Fibroblast of pulmonary artery (primary cell): ENCODE data around the gene FOXP1.

ENCODE experiments used
- DNase-seq: peaks from one replicate; pipeline ENCODE4 v3.0.0-alpha.2; 2010; ENCODE audit warnings: low read depth
- H3K4me3 ChIP-seq: replicated peaks from 2 replicates; pipeline ENCODE4 v1.5.1; 2011; ENCODE audit warnings: low read depth, mild to moderate bottlenecking, control low read depth, low read length, moderate library complexity
- TF ChIP-seq, protein P1 (sequence below): IDR thresholded peaks from 2 replicates; pipeline ENCODE4 v1.5.1; 2011; ENCODE audit warnings: mild to moderate bottlenecking, control low read depth, low read length, inconsistent platforms; ENCODE audit errors: missing control alignments

The FOXP1 gene

DNA sequence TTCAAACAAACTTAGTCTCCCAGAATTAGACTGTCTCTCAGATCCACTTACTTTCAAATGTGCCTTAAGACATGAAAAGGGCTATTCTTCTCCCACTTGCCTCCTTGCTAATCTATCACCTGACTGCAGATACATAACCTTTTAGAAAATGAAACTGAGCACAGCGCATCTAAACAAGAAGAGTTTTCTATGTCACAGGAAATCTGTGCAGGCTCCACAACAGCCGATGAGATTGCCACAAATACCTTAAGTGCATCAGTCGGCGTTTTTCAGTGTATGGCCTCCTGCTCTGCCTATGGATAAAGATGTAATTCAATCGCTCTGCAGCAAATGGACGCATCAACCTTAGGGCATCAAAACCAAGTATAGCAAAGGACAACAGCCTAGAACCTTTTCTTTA lies 544.2 kb downstream of the FOXP1 start:
- TF ChIP-seq, protein P1, sequence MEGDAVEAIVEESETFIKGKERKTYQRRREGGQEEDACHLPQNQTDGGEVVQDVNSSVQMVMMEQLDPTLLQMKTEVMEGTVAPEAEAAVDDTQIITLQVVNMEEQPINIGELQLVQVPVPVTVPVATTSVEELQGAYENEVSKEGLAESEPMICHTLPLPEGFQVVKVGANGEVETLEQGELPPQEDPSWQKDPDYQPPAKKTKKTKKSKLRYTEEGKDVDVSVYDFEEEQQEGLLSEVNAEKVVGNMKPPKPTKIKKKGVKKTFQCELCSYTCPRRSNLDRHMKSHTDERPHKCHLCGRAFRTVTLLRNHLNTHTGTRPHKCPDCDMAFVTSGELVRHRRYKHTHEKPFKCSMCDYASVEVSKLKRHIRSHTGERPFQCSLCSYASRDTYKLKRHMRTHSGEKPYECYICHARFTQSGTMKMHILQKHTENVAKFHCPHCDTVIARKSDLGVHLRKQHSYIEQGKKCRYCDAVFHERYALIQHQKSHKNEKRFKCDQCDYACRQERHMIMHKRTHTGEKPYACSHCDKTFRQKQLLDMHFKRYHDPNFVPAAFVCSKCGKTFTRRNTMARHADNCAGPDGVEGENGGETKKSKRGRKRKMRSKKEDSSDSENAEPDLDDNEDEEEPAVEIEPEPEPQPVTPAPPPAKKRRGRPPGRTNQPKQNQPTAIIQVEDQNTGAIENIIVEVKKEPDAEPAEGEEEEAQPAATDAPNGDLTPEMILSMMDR: no peak
- no peak overlapping the region for H3K4me3 ChIP-seq
- DNase-seq: no peak

DNA sequence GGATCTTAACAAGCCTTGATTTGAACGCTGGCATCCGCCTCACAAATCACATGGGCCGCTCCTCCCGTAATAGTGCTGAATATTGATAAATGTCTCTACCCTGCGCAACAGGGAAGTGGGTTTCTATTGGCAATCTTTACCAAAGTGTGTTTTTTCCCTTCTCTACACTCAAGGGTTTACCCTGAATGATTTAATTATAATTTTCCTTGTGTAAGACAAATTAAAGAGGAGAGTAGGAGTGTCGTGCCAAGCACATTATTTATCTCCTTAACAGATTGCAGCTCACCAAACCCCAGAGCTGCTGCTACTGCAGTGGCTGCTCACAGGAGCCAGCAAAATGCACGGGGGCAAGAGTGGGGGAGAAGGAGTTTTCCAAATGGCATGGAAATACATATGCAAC lies 545.8 kb downstream of the FOXP1 start:
- DNase-seq: no peak
- TF ChIP-seq, protein P1: no peak
- H3K4me3 ChIP-seq: no peak overlapping the region

DNA sequence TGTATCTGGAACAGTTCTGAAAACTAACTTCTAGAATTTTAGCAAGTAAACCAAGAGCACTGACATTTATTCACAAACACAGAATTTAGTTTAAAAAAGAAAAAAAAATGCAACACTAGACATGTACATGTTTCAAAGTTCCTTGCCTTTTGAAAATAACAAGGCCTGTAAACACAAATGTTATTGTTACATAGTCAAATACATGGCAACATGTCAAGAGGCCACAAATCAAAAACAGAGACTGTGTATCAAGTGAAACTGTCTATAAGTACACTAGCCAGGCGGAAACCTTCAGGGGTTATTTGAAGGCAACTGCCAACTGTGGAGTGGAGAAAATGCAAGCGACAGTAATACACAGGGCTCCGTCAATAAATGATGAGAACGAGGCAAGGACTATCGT lies 547.6 kb downstream of the FOXP1 start:
- no peak for DNase-seq
- TF ChIP-seq, protein P1: no peak
- H3K4me3 ChIP-seq: no peak overlapping the region

DNA sequence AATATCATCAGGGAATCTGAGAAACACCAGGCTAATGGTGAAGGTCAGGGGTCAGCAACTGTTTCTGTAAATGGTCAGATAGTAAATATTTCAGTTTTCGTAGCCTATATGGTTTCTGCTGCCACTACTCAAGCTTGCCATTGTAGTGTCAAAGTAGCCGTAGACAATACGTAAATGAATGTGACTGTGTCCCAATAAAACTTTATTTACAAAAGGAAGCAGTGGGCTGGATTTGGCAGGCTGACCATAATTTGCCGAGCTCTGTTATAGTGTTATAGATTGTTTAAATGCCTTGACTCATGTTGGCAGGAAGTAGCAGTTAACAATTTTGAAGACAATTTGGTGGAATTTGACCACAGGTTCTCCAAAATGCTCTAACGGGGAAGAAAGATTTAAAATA lies 548.2 kb downstream of the FOXP1 start:
- TF ChIP-seq, protein P1: no peak
- peak; percentile 78 for DNase-seq

DNA sequence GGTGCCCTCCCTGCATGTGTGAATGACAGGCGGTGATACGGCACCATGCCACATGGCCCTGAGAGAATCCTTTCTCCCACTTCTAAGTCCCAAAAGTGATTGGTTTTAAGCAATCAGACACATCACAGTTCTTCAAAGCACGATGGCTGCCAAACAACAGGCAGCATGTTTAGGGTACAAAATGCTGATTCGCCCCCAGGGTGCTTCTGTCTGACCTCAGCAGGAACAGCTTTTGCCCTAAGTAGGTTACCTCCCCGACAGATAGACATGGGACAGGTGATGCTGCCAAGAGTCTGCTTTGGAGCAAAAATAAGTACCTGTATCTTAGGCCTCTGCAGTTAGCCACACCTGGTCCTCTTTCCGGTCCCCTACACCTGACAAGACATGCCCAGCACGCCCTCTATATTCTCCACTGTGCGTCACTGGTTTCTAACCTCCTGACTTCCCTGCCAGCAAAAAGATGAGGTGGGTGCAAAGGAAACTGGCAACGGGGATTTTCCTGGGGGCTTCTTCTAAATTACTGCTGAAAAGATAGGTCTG lies 549.8 kb downstream of the FOXP1 start:
- TF ChIP-seq, protein P1: no peak
- DNase-seq: no peak
- no peak overlapping the region for H3K4me3 ChIP-seq

More for the DNA sequence above, 548.2 kb downstream of the FOXP1 start:
- H3K4me3 ChIP-seq: no peak overlapping the region

DNA sequence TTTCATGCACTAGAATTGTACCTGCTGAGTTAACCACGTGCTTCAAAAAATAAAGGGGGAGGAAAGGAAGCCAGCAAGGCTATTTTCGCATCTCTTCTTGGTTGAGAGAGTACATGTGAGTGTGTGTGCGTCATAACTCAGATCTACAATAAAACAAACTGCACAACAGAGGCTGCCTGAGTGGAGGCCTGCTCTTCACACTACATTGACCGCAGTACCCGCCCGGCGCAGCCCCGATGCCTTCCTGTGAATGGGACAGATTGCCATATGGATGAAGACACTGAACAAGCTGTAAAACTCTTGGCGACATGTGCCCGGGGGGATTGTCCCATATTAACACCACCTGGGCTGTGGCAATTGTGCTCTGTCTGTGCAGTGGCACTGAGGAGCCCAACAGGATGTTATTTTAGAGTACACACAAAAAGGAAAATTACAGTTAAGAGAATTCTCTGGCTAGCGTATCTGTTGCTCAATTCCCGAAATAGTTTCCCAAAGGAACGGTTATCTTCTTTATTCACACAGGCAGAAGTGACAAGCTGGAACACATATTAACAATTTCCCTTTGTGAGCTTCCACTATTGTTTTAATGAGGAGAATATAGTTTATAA lies 551.5 kb downstream of the FOXP1 start:
- DNase-seq: peak; percentile 53
- no peak overlapping the region for H3K4me3 ChIP-seq
- TF ChIP-seq, protein P1: no peak

DNA sequence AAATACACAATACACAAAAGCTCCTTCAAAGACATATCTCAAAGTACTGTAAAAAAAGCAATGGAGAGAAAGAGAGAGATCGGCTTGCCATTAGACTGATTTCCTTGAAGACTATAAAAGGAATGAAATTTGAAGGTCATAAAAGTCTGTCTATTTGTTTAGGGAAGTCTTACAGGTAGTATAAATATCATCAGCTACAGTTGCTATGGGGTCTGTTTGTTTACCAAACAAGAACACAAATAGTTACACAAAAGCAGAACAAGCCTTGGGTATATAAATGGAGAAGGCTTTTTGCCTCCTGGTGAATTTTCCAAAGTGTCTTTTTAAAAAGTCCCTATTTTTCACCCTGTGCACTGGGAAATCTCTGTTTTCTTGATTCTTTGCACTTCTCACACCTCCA lies 552.3 kb downstream of the FOXP1 start:
- TF ChIP-seq, protein P1: no peak
- no peak for DNase-seq
- H3K4me3 ChIP-seq: no peak overlapping the region
